GM19099 (cell line): ENCODE results near the gene RAC2.

Experiments used
- POLR2A ChIP-seq: IDR thresholded peaks from 3 replicates; pipeline ENCODE4 v1.6.1; 2011; ENCODE audit warnings: low read depth; ENCODE audit not compliant: insufficient read length; ENCODE audit errors: extremely low read depth

RAC2 gene

GRCh38 chr22:37235897-37236607, 8.0 kb downstream of the RAC2 start:
- TF ChIP-seq POLR2A, result no peak

- no peak for TF ChIP-seq POLR2A
Observed at GRCh38 chr22:37234736-37235711, 9.0 kb downstream of the RAC2 start.

- peak; percentile 29 for TF ChIP-seq POLR2A
Observed at GRCh38 chr22:37233751-37234631, 10.1 kb downstream of the RAC2 start.

GRCh38 chr22:37232140-37232998, 11.7 kb downstream of the RAC2 start:
- TF ChIP-seq POLR2A, result no peak

GRCh38 chr22:37231406-37232139, 12.5 kb downstream of the RAC2 start:
- TF ChIP-seq POLR2A, result no peak

- peak; percentile 15 for TF ChIP-seq POLR2A
Observed at GRCh38 chr22:37230673-37231405, 13.2 kb downstream of the RAC2 start.

- no peak for TF ChIP-seq POLR2A
Observed at GRCh38 chr22:37229805-37230672, 14.0 kb downstream of the RAC2 start.

- no peak for TF ChIP-seq POLR2A
Observed at GRCh38 chr22:37229012-37229804, 14.9 kb downstream of the RAC2 start.

GRCh38 chr22:37228106-37229011, 15.7 kb downstream of the RAC2 start:
- TF ChIP-seq POLR2A, result peak; percentile 11

GRCh38 chr22:37226514-37226913, 17.6 kb downstream of the RAC2 start:
- no peak for TF ChIP-seq POLR2A
